Fibroblast of villous mesenchyme (primary cell): ENCODE data around the gene DAP. TPM values are rescaled to one million over a fixed set of nuclear protein-coding genes. Genes with fewer than 3 reads are reported as not detected.
"Not testable (repeated sequence)": the region's sequence is repeated elsewhere in the genome, so short reads cannot be mapped to it uniquely, and the experiment has no call there.

Experiments used
- DNase-seq: peaks from one replicate; pipeline ENCODE4 v3.0.0-alpha.2; 2010; ENCODE audit warnings: low read depth
- H3K4me3 ChIP-seq: 2 replicates; pipeline ENCODE4 v1.5.1; 2011; ENCODE audit warnings: low read depth, mild to moderate bottlenecking, low read length
- total RNA-seq: library from RNA; depleted of rRNA; stranded (reverse); fragments of >200 nt; gene quantifications from 2 replicates; pipeline ENCODE4 v1.2.3, GENCODE V29; 2012
- TF ChIP-seq, protein P1 (sequence below): IDR thresholded peaks from 2 replicates; pipeline ENCODE4 v1.5.1; 2012; ENCODE audit warnings: low read depth, mild to moderate bottlenecking, low read length; ENCODE audit not compliant: insufficient read depth

The DAP gene
- total RNA-seq, 1 donor = 43.2 TPM

DNA sequence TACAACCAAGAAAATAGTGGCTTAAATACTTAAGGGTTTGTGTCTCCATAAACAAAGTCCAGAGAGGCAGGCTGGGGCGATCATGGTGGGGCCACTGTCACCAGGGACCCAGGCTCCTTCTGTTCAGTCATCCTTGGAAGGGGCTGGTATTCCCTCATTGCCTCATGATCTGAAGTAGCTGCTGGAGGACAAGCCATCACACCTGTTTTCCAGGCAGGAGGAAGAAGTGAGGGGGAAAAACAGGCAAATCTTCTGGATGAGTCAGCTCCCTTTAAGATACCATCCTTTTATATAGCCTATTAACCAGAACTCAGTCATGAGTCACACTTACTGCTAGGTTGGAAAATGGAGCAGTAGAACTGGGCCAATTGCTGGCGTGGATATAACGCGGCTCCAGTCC lies 92.3 kb downstream of the DAP start:
- TF ChIP-seq, protein P1, sequence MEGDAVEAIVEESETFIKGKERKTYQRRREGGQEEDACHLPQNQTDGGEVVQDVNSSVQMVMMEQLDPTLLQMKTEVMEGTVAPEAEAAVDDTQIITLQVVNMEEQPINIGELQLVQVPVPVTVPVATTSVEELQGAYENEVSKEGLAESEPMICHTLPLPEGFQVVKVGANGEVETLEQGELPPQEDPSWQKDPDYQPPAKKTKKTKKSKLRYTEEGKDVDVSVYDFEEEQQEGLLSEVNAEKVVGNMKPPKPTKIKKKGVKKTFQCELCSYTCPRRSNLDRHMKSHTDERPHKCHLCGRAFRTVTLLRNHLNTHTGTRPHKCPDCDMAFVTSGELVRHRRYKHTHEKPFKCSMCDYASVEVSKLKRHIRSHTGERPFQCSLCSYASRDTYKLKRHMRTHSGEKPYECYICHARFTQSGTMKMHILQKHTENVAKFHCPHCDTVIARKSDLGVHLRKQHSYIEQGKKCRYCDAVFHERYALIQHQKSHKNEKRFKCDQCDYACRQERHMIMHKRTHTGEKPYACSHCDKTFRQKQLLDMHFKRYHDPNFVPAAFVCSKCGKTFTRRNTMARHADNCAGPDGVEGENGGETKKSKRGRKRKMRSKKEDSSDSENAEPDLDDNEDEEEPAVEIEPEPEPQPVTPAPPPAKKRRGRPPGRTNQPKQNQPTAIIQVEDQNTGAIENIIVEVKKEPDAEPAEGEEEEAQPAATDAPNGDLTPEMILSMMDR = no peak
- DNase-seq = no peak
- H3K4me3 ChIP-seq = no peak overlapping the region

DNA sequence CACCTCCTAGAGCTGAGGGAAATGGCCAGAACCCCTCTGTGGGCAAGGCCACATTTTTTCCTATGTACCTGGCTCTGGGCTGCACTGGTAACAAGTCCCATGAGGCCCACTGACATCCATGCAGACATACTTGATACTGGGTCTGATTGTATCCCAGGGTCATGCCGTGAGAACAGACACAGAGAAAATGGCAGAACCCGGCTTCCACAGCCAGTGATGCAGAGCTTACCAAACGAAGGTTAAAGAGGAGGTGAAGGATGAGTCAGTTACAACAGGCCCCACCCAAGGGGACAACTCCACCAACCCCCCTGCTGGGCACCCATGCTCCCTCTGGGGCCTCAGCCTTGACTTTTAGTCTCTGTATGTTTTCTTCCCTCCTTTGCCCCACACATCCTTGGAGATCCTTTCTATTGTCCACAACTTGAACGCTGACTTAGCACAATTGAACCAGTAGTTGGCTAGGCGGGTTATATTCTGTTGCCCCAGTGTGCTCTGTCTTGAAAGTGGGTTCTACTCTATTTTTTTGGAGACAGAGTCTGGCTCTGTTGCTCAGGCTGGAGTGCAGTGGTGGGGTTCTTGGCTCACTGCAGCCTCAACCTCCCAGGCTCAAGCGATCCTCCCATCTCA lies 93.5 kb downstream of the DAP start:
- no peak overlapping the region for H3K4me3 ChIP-seq
- TF ChIP-seq, protein P1 = no peak
- DNase-seq = no peak

DNA sequence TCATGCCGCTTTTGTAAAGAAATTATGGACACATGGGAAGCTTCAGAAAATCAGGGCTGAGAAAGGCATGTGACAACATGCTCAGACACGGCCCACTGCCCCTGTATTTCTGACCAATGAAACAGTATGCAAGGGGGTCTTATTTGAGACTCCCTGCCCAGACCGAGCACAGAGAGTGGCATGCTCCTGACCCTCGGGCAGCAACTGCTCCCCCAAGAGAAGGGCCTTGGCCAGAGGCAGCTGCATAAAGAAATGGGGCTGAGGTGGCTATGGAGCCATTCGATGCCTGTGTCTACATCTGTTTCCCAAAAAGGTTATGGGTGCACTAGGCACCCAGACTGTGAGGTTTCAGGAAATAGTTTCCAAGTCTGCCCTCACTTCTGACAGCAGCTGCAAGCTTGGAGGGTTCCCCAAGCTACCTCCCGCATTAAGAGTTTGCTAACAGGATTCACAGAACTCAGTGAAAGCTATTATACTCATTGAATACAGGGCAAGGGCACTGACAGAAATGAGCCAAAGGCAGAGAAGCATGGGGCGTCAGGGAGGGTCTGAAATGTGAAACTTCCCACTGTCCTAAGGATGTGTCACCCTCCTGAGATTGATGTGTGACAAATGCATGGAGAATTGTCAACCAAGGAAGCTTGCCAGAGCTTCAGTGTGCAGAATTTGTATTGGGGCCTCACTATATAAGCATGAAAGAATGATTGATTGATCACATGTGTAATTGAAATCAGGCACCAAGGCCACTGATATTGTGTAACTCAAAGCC lies 94.3 kb downstream of the DAP start:
- H3K4me3 ChIP-seq = no peak overlapping the region
- TF ChIP-seq, protein P1 = no peak
- DNase-seq = no peak

DNA sequence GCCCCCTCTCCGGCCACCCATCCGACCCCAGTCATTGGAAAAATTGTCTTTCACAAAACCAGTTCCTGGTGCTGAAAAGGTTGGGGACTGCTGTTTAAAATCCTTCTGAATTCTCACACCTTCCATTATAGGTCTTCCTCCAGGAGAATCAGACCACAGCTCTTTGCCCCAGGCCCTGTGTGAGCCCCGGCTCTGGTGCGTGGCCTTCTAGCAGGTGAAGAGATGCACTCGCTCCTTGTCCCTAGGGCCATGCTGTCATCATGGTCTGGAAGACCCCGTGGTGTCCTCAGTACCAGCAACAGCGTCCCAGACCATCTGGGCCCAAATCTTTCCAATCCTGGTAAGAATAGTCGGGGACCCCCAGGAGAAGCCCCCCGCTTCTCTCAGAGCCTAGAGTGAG lies 95.2 kb downstream of the DAP start:
- no peak for DNase-seq
- TF ChIP-seq, protein P1 = no peak
- H3K4me3 ChIP-seq = no peak overlapping the region

DNA sequence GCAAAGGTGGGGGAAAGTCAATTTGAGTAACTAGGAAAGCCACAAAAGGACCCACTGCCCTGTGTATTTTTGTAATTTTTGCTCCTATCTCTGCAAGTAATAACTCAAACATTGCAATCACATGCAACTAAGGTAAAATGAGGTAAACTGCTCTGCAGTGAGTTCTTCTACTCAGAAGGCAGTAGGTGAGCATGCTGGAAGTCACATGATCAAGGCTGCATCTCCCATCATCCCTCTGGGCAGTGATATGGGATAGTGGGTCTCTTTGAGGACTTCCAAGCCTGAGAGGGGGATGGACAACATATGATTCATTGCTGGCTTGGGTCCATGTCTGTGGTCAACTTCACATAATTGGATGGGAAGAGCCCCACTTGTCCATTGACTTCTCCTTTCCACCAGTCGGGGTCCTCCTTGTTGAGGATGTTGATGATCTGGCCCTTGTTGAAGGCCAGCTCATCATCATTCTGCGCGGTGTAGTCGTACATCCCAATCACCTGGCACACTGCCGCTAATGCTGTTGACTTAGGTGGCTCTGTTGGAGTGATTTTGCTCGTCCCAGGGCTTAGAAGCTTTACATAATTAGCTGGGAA lies 96.8 kb downstream of the DAP start:
- DNase-seq, H3K4me3 ChIP-seq: not testable (repeated sequence)

DNA sequence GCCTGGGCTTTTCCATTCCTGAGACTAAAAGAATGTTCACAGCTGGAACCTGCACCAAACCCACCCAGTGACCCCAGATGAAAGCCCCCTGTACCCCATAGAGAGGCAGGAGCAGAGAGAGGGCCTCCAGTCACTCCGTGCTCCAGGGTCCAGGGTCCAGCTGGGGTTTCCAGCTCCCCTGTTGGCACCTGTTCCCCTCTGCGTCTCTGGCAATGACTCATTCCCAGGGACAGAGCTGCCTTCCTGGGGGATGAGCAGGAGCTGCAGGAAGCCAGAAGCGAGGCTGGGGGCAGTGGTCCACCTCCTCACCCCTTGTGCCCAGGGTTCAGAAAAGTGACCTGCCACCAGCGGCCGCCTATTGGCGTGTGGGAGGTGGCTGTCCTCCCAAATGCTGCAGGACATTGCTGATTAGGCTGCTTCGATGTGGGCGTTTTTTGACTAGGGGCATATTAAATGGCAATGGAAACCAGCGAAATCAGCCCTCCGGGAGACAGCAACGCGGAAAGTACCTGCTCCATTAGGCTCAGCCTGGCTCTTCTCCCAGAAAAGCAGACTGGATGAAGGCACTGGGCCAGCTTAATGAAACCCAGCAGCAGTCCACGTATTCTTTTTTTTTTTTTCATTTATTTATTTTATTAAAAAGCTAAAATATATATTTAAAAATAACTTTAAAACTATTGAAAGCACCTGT lies 97.4 kb downstream of the DAP start:
- no peak for DNase-seq
- TF ChIP-seq, protein P1 = no peak
- no peak overlapping the region for H3K4me3 ChIP-seq

DNA sequence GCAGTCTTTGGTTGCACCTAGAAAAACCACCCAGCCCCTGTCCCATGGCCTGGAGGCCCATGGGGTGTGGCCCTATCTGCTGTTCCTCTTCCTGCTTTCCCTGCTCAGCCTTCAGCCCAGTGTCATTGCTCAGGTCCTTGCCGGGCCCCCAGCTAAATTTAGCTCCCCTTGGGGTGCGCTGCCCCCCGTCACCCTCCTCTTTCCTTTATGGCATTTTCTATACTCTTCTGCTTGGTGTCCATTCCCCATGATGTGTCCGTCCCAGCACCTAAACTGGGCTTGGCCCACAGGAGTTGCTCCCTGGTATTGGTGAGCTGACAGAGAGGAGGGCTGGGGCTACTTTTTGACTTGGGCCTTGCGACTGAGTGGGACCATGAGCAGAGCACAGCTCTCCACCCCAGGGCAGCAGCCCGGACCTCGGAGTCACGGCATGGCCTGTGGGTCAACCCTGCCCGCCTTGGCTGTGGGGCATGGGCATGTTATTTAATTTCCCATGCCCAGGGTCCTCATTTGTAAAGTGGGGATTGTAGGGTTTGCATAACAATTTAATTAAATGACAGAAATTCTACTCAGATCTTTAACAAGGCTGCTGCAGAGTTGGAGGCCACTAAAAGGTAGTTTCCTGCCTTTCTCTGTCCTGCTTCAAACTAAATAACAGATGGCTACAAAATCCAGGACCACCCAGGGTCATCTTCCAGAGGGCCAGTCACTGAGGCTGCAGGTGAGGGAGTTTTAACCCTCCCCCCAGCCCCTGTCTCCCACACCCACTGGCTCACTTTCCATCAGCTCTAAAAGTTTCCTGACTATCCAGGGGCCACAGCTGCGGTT lies 98.2 kb downstream of the DAP start:
- TF ChIP-seq, protein P1 = no peak
- DNase-seq = no peak
- no peak overlapping the region for H3K4me3 ChIP-seq
